HG03558 (cell line): Measurements from ENCODE around the gene SMIM41.

ENCODE experiments used
- ATAC-seq: cut with Tn5 transposase; IDR thresholded peaks from one replicate; pipeline ENCODE4 v1.9.1; 2021; ENCODE audit warnings: moderate number of reproducible peaks; ENCODE audit not compliant: unreplicated experiment; ENCODE audit errors: extremely low read depth

SMIM41 gene

GRCh38 chr12:52119398-52120254, 40.1 kb downstream of the SMIM41 start:
- ATAC-seq: no peak

- no peak for ATAC-seq
Observed at GRCh38 chr12:52120951-52121823, 41.7 kb downstream of the SMIM41 start.

DNA sequence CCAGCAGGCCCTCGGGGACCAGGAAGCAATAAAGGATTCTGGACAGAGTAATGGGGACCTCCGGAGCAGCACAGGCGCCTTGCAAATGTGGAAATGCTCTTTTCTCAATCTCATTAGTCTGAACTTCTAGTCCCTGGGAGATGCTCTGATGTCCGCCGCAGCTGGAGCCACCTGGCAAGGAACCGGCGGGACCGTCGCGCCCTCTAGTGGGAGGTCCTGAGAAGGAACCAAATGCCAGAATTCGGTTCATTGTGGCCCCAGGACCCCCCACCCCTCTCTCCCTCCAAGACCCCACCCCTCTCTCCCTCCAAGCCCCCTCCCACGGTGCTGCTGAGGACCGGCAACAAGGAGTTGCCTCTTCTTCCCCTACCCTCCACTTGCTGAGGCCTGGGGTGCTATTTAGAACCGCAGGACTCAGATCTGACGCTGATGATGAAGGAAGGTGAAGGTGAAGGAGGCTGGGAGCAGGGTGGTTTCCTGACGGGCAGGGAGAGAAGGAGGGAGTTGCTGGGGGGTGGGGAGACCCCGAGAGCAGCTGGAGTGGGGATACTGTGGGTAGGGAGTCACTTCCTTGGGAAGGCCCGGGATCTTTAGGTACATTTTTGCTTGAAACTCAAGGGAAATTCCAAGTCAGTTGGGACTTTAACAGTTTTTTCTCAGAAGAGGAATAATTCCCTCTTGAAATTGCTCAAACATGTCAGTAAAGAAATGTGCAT, 42.5 kb downstream of the SMIM41 start:
- no peak for ATAC-seq

- no peak for ATAC-seq
Observed at GRCh38 chr12:52122540-52122871, 43.0 kb downstream of the SMIM41 start.

DNA sequence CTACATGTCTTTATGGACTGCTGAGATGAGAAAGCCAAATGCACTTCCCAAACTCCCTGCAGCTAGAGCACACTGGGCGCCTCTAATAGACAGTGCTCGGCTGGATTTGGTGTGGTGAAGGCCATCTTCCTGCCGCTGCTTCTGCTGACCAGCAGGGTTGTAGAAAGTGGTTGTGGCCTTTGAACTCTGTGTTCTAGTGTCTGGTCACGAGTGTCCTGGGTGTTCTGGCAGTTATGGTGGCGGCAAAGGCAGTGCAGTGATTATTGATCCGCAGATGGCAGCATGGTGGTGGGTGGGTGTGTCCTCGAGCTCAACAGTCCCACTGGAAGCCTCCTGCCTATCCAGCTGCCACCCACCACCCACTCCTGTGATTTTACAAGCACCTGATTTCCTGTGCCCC, 43.4 kb downstream of the SMIM41 start:
- no peak for ATAC-seq

DNA sequence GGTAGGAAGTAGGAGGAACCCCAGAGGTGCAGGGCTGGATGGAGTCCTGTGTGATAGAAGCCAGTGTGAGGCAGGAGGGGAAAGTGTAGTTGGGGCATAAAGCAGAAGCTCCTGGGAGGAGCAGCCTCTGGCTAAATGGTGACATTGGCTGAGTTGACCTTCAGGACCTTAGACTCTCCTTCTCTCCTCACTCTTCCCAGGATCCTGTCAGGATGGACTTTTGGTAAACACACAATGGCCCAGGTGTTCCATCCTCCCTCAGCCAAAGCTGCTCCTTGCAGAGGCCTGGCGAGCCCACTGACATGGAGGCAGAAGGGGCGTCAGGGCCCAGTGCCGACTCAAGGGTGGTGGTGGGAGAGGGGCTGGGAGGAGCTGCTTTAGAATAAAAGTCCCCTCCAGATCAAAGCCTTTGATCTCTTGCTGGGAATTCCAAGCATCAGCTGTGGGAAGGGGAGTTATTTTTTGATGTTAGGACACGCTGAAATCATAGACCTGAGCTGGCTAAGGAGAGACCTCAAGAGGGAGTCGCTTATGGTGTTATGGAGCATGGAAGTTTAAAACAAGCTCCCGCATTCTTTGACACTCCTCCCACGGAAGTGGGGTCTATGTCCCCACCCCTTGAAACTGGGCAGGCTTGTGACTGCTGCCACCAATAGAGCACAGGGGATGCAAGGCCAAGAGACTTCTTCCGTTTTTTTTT, 44.1 kb downstream of the SMIM41 start:
- no peak for ATAC-seq

DNA sequence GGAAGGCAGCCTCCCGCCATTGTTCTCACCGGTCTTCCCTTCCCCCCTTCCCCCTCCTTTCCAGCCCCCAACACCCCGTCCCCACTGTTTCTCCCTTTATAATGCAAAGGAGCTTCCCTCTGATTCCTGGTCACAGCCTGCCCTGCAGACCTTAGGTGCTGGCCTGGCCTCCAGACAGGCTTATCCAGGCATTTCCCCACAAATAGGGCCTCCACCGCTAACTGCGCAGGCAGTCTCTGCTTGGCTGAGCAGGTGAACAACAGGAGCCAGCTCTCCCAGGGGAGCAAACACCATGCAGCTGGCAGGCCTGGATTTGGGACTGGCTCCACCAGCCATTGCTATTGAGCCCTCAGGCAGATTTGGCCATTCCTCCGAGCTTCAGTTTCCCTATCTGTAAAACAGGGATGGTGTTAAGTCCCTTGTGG, 46.0 kb downstream of the SMIM41 start:
- no peak for ATAC-seq

GRCh38 chr12:52126050-52126604, 46.6 kb downstream of the SMIM41 start:
- ATAC-seq: no peak

DNA sequence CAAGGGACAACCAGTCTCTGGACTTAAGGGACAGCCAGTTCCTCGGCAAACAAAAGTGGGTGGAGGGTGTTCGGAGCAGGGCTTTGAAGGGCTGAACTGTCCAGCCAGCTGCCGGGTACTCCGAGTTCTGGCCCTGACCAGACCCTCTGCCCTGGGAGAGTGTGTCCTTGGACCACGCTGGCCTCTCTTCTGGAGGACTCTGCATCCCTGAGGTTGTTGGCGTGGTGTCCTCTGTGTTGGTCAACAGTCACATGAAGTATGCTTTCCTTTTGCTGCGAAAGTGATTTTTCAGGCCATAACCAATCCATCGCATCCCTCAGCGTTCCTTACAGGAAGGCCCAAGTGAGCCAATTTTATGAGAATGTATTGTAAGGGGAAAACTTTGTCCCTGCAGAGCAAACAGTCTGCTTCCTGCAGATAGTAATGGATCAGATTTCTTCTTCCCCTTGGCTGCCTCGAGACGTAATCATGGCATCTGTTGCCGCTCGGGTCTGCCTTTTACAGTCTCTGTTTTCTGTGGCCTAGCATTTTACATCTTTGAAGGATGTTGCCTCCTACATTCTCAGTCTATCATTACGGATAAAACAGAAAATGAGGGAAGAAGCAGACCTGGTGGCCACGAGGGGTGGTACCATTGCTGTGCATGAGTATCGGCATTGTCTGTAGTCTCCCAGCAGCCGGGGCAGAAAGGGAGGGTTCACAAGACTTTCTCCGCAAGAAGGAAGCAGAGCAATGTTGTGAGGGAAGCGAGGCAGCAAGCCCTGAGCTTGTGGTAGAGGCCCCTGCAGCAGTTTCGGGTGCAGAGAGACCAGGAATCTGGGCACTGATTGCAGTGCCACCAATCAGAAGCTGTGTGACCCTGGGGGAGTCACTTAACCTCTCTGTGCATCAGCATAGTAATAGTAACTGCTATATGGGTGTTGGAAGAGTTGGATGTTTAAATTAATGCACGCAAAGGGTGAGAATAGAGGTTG, 47.4 kb downstream of the SMIM41 start:
- no peak for ATAC-seq

DNA sequence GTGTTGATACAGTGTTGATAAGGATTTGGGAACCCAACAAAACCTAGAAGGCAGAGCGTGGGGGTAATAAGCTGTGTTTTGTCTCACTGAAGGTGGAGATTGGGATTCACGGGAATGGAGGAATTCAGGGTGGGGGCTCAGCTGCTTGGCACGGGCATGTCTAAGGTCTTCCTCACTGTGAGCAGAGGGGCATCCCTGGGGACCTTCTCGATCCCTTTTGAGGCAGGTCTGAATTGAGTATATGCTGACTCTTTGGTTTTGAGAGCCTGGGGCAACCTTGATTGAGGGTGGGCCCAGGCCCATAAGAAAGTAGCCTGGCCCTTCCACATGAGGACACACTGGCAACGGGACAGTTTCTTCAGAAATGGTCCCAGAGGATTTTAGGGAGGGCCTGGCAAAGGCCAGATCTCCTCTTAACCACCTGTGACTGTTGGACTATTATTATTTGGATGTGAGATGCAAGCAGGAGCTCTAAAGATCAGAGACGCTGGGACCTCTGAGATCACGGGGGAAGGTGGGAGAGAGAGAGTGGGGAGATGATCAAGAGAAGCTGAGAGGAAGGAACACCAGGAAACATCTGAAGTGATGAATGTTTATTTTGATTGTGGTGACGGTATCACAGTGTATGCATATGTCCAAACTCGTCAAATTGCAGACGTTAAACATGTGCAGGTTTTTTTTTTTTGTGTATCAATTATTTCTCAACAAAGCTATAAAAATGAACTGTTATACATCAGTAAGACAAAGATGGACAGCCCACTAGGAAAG, 48.4 kb downstream of the SMIM41 start:
- no peak for ATAC-seq

DNA sequence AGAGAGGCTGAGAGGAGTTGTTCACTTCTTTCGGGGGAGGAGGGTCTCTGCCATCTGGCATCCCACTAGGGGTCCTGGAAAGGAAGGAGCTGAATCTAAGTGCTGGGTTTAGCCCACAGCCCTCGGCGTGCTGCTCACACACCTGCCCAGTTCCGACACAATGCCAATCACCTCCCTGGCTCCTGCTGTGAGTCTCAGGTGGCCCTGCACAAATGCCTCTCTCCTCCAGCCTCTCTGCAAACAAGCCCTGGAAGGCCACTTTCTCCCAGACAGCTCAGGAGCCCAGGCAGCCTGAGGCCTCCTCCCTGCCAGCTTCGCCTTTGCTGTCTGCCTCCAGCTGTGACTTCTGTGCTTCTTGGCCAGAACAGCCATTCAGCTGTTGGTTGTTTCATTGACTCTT, 51.2 kb downstream of the SMIM41 start:
- no peak for ATAC-seq

GRCh38 chr12:52132754-52133161, 53.3 kb downstream of the SMIM41 start:
- no peak for ATAC-seq

- no peak for ATAC-seq
Observed at GRCh38 chr12:52137746-52138145, 58.2 kb downstream of the SMIM41 start.

- ATAC-seq: no peak
Observed at GRCh38 chr12:52139147-52139546, 59.6 kb downstream of the SMIM41 start.

DNA sequence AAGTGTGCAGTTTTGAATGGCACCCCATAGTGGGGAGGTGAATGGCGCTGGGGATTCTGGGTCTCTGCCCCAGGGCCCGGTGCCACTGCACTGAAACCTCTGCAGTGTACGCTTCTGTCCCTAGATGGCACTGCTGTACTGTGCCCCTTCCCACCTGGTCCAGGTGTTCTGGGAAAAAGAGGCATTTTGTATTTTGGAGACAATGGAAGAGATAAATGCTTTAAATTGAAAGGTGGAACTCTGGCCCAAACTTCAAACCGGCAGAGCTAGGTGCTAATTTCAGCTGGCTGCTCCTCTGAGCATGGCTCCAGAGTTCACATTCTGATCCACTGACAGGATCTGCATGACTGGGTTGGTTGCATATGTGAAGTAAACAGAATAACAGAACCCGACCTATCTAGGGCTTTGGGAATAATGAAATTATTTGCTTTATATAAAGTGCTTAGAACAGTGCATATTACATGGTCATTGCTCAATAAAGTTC, 60.1 kb downstream of the SMIM41 start:
- ATAC-seq: no peak

DNA sequence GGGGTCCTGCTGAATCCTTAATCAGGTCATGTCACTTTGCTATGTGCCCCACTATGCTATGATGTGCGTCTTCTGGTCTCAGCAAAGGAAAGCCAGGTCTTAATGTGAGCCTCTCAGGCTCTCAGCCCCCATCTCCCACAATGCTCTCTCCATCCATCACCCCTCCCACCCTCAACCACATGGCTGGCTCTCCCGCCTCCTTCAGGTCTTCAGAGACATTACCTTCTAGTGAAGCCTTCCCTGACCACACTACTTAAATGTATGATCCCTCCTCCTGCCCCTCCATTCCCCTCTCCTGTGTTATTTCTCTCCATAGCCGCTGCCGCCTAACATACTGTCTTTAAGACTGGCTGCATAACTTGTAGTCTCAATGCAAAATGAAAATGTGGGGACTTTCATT, 61.8 kb downstream of the SMIM41 start:
- ATAC-seq: no peak

DNA sequence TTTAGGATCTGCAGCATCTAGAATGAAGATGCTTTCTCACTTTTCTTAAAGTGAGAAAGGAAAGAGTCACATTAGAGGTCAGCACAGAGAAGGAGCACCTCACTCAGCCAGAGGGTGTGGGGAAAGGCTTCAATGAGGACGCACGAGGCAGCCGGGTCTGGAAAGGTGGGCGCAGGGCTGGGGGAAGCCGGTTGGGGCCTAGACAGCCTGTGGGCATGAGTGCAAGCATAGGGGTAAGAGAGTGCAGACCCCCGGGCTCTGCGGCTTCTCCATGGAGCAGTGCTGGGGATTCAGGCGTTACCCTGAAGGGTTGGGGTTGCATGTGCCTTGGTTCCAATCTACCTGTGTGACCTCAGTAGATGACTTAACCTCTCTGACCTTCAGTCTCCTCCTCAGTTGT, 62.4 kb downstream of the SMIM41 start:
- ATAC-seq: no peak

DNA sequence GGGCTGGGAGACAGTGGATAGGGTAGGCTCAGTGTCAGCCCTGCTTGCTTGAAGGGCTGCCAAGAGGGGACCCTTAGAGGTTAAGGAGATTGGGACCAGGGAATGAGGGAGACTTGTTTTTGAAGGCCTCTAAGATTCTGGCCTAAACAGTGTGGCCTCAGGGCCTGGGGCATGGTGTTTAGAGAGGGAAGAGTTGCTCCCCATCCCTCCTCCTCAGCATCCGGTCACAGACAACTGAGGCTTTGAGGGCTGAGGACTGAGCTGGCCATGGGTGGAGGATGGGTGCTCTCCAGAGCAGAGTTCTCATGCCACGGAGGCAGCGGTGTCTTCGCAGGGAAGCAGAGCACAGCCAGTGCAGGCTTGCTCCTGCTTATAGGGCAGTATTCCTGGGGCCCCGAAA, 62.9 kb downstream of the SMIM41 start:
- ATAC-seq: no peak
